Measurements from ENCODE around the gene CDK14. TPM values are rescaled to one million over a fixed set of nuclear protein-coding genes. Genes with fewer than 3 reads are reported as not detected.
"Not testable (repeated sequence)": the region's sequence is repeated elsewhere in the genome, so short reads cannot be mapped to it uniquely, and the experiment has no call there.

The CDK14 gene
- total RNA-seq, 5 donors from 2014 or later (not counting 1 experiment from before 2014, with no cell fraction given) = 0.86 to 6.6 (median 1.6) TPM

DNA sequence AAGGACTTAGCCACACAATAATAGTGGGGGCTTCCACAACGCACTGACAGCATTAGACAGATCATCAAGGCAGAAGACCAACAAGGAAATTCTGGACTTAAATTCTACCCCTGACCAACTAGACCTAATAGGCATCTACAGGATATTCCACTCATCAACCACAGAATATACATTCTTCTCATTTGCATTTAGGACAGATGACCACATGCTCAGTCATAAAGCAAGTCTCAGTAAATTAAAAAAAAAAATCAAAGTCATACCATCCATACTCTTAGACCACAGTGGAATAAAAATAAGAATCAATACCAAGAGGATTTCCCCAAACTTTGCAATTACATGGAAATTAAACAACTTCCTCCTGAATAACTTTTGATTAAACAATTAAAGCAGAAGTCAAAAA lies 155.9 kb downstream of the CDK14 start:
- WGBS (ENCODE audit: insufficient coverage) = 71% methylated on average over 1 of the region's 1 CpG
- Mint-ChIP-seq H3K36me3 (no peaks in the 10 kb centered on the region), H3K27ac (no peak overlapping the region), H3K4me3 (no peak overlapping the region), H3K9me3 (no peaks in the 10 kb centered on the region), H3K4me1 (no peaks in the 10 kb centered on the region), H3K27me3 (no peaks in the 10 kb centered on the region)
- POLR2A ChIA-PET = no interaction called here
- H3K27me3 ChIP-seq (replicated peaks in 1 of 2; ENCODE audit: control insufficient read depth in 2 of 2, extremely low read depth in 1 of 2, insufficient read depth in 2 of 2, low read length in 1 of 2) = no peaks in the 10 kb centered on the region
- ATAC-seq (replicated peaks in 1 of 4) = no peak
- DNase-seq = no peak
- CTCF ChIA-PET = no interaction called here
- no peaks in the 10 kb centered on the region for H3K9me3 ChIP-seq
- no peaks in the 10 kb centered on the region for H3K36me3 ChIP-seq (ENCODE audit: control insufficient read depth in 2 of 2, extremely low read depth in 1 of 2, insufficient read depth in 1 of 2, low read length in 1 of 2)
- no peak overlapping the region for H3K27ac ChIP-seq (ENCODE audit: low read length)
- no peak overlapping the region for H3K4me3 ChIP-seq (ENCODE audit: control insufficient read depth in 1 of 2, extremely low read depth in 1 of 2, low read length in 1 of 2)
- H3K4me1 ChIP-seq (ENCODE audit: control insufficient read depth in 1 of 2, extremely low read depth in 1 of 2, insufficient read depth in 2 of 2, low read length in 2 of 2) = no peaks in the 10 kb centered on the region

DNA sequence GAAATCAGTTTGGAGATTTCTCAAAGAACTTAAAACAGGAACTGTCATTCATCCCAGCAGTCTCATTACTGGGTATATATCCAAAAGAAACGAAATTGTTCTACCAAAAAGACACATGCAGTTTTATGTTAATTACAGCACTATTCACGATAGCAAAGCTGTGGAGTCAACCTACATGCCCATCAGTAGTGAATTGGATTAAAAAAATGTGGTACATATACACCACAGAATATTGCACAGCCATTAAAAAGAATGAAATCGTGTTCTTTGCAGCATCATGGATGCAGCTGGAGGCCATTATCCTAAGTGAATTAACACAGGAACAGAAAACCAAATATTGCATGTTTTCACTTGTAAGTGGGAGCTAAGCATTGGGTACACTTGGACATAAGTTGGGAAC lies 158.9 kb downstream of the CDK14 start:
- H3K9me3 ChIP-seq = no peaks in the 10 kb centered on the region
- H3K4me1 Mint-ChIP-seq = no peaks in the 10 kb centered on the region
- DNase-seq (no peak), ATAC-seq (replicated peaks in 1 of 4) (no peak)
- no peak overlapping the region for H3K27ac ChIP-seq (ENCODE audit: low read length)
- no peaks in the 10 kb centered on the region for H3K36me3 ChIP-seq (ENCODE audit: control insufficient read depth in 2 of 2, extremely low read depth in 1 of 2, insufficient read depth in 1 of 2, low read length in 1 of 2)
- POLR2A ChIA-PET = no interaction called here
- H3K4me3 ChIP-seq (ENCODE audit: control insufficient read depth in 1 of 2, extremely low read depth in 1 of 2, low read length in 1 of 2) = no peak overlapping the region
- H3K27me3 ChIP-seq (replicated peaks in 1 of 2; ENCODE audit: control insufficient read depth in 2 of 2, extremely low read depth in 1 of 2, insufficient read depth in 2 of 2, low read length in 1 of 2) = no peaks in the 10 kb centered on the region
- WGBS (ENCODE audit: insufficient coverage) = no CpG with 5 or more reads among the region's 3 CpGs
- H3K27me3 Mint-ChIP-seq = no peaks in the 10 kb centered on the region
- no peak overlapping the region for H3K27ac Mint-ChIP-seq
- no peak overlapping the region for H3K4me3 Mint-ChIP-seq
- no peaks in the 10 kb centered on the region for H3K4me1 ChIP-seq (ENCODE audit: control insufficient read depth in 1 of 2, extremely low read depth in 1 of 2, insufficient read depth in 2 of 2, low read length in 2 of 2)
- CTCF ChIA-PET = no interaction called here
- no peaks in the 10 kb centered on the region for H3K36me3 Mint-ChIP-seq
- H3K9me3 Mint-ChIP-seq = peaks cover 0 to 2% (median 0%) of the 10 kb centered on the region in 3 donors

- Histone ChIP-seq H3K27me3 (replicated peaks in 1 of 2; ENCODE audit: control insufficient read depth in 2 of 2, extremely low read depth in 1 of 2, insufficient read depth in 2 of 2, low read length in 1 of 2) (no peaks in the 10 kb centered on the region), H3K4me1 (ENCODE audit: control insufficient read depth in 1 of 2, extremely low read depth in 1 of 2, insufficient read depth in 2 of 2, low read length in 2 of 2) (no peaks in the 10 kb centered on the region), H3K4me3 (ENCODE audit: control insufficient read depth in 1 of 2, extremely low read depth in 1 of 2, low read length in 1 of 2) (no peak overlapping the region), H3K9me3 (no peaks in the 10 kb centered on the region), H3K27ac (ENCODE audit: low read length) (no peak overlapping the region), H3K36me3 (ENCODE audit: control insufficient read depth in 2 of 2, extremely low read depth in 1 of 2, insufficient read depth in 1 of 2, low read length in 1 of 2) (no peaks in the 10 kb centered on the region)
- Mint-ChIP-seq H3K27ac (no peak overlapping the region), H3K36me3 (no peaks in the 10 kb centered on the region), H3K4me1 (no peaks in the 10 kb centered on the region), H3K9me3 (peaks cover 0 to 2% (median 0%) of the 10 kb centered on the region in 3 donors), H3K27me3 (no peaks in the 10 kb centered on the region), H3K4me3 (no peak overlapping the region)
- no CpG with 5 or more reads among the region's 1 CpG for WGBS (ENCODE audit: insufficient coverage)
- CTCF ChIA-PET = no interaction called here
- no peak for ATAC-seq (replicated peaks in 1 of 4)
- no peak for DNase-seq
- POLR2A ChIA-PET = no interaction called here
Observed at GRCh38 chr7:90756366-90756765, 160.2 kb downstream of the CDK14 start.

GRCh38 chr7:90757565-90757950 lies 161.4 kb downstream of the CDK14 start:
- H3K4me3 ChIP-seq (ENCODE audit: control insufficient read depth in 1 of 2, extremely low read depth in 1 of 2, low read length in 1 of 2); DNase-seq; H3K27me3 Mint-ChIP-seq; CTCF ChIA-PET; H3K4me1 ChIP-seq (ENCODE audit: control insufficient read depth in 1 of 2, extremely low read depth in 1 of 2, insufficient read depth in 2 of 2, low read length in 2 of 2); H3K27ac ChIP-seq (ENCODE audit: low read length); H3K36me3 ChIP-seq (ENCODE audit: control insufficient read depth in 2 of 2, extremely low read depth in 1 of 2, insufficient read depth in 1 of 2, low read length in 1 of 2); H3K9me3 ChIP-seq; H3K4me3 Mint-ChIP-seq; H3K27ac Mint-ChIP-seq; ATAC-seq (replicated peaks in 1 of 4); H3K4me1 Mint-ChIP-seq; H3K27me3 ChIP-seq (replicated peaks in 1 of 2; ENCODE audit: control insufficient read depth in 2 of 2, extremely low read depth in 1 of 2, insufficient read depth in 2 of 2, low read length in 1 of 2); H3K9me3 Mint-ChIP-seq; H3K36me3 Mint-ChIP-seq: not testable (repeated sequence)
- POLR2A ChIA-PET = interaction anchor here in 1 of 2 donors (0.6 kb wide), 1 partner anchor 563 kb away, joined by 3 read pairs; no protein-coding TSS in a partner anchor
- WGBS (ENCODE audit: insufficient coverage) = 100% methylated on average over 4 of the region's 9 CpGs

DNA sequence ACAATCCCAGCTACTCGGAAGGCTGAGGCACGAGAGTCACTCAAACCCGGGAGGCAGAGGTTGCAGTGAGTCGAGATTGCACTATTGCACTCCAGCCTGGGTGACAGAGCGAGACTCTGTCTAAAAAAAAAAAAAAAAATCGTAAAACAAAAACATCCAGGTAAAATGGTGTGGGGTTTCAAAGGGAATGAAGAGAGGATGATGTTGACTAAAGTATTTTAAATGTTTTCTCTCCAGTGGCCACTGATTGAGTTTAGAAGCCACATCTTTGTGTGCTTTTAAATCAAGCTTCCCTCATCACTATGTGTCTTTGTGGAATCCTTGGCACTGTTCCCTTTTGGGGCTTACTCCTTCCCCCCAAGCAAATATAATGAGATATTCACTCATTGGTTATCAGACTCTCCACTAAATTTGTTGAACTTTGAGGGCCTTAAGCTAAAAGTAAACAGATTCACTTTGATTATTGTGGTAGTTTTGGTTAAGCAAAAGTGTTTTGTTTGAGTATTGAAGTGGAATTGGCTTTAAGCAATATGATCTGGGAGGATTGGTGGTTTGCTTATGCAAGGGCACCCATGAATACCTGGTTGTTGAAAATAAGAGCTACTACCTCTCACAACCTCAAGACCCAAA lies 162.9 kb downstream of the CDK14 start:
- H3K4me1 ChIP-seq (ENCODE audit: control insufficient read depth in 1 of 2, extremely low read depth in 1 of 2, insufficient read depth in 2 of 2, low read length in 2 of 2) = no peaks in the 10 kb centered on the region
- Mint-ChIP-seq H3K36me3 (no peaks in the 10 kb centered on the region), H3K27me3 (no peaks in the 10 kb centered on the region), H3K9me3 (peaks cover 0 to 2% (median 0%) of the 10 kb centered on the region in 3 donors), H3K4me3 (no peak overlapping the region), H3K27ac (no peak overlapping the region), H3K4me1 (no peaks in the 10 kb centered on the region)
- no peak overlapping the region for H3K27ac ChIP-seq (ENCODE audit: low read length)
- H3K9me3 ChIP-seq = no peaks in the 10 kb centered on the region
- H3K4me3 ChIP-seq (ENCODE audit: control insufficient read depth in 1 of 2, extremely low read depth in 1 of 2, low read length in 1 of 2) = no peak overlapping the region
- H3K27me3 ChIP-seq (replicated peaks in 1 of 2; ENCODE audit: control insufficient read depth in 2 of 2, extremely low read depth in 1 of 2, insufficient read depth in 2 of 2, low read length in 1 of 2) = no peaks in the 10 kb centered on the region
- CTCF ChIA-PET = interaction anchor here in 1 of 2 donors (0.7 kb wide), 1 partner anchor 11 kb away, joined by 5 read pairs; no protein-coding TSS in a partner anchor
- DNase-seq (no peak), ATAC-seq (replicated peaks in 1 of 4) (no peak)
- H3K36me3 ChIP-seq (ENCODE audit: control insufficient read depth in 2 of 2, extremely low read depth in 1 of 2, insufficient read depth in 1 of 2, low read length in 1 of 2) = no peaks in the 10 kb centered on the region
- WGBS (ENCODE audit: insufficient coverage) = 81% methylated on average over 4 of the region's 6 CpGs
- POLR2A ChIA-PET = no interaction called here

DNA sequence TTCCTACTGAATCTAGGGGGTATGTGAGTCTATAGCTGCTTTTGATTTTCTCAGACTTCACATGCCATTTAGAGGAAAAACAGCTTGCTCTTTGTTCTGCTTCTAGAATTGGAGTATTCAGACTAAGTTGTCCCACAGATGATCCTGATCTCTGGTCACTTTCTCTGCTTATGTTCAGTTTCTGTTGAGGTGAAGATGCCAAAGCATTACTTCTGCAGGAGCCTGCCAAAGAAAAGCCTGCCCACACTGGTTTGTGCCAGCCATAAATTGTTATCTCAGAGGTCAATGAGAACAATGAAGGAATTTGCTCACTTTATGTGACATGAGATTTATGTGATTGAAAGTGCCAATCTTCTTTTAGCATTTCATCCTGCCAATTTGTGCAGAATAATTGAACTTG lies 163.6 kb downstream of the CDK14 start:
- DNase-seq (no peak), ATAC-seq (replicated peaks in 1 of 4) (no peak)
- Mint-ChIP-seq H3K9me3 (peaks cover 0 to 4% (median 2%) of the 10 kb centered on the region in 3 donors), H3K4me3 (no peak overlapping the region), H3K27me3 (no peaks in the 10 kb centered on the region), H3K27ac (no peak overlapping the region), H3K36me3 (no peaks in the 10 kb centered on the region), H3K4me1 (no peaks in the 10 kb centered on the region)
- H3K4me3 ChIP-seq (ENCODE audit: control insufficient read depth in 1 of 2, extremely low read depth in 1 of 2, low read length in 1 of 2) = no peak overlapping the region
- H3K27ac ChIP-seq (ENCODE audit: low read length) = no peak overlapping the region
- H3K4me1 ChIP-seq (ENCODE audit: control insufficient read depth in 1 of 2, extremely low read depth in 1 of 2, insufficient read depth in 2 of 2, low read length in 2 of 2) = no peaks in the 10 kb centered on the region
- H3K9me3 ChIP-seq = no peaks in the 10 kb centered on the region
- H3K36me3 ChIP-seq (ENCODE audit: control insufficient read depth in 2 of 2, extremely low read depth in 1 of 2, insufficient read depth in 1 of 2, low read length in 1 of 2) = no peaks in the 10 kb centered on the region
- no peaks in the 10 kb centered on the region for H3K27me3 ChIP-seq (replicated peaks in 1 of 2; ENCODE audit: control insufficient read depth in 2 of 2, extremely low read depth in 1 of 2, insufficient read depth in 2 of 2, low read length in 1 of 2)
- CTCF ChIA-PET = no interaction called here
- POLR2A ChIA-PET = no interaction called here

DNA sequence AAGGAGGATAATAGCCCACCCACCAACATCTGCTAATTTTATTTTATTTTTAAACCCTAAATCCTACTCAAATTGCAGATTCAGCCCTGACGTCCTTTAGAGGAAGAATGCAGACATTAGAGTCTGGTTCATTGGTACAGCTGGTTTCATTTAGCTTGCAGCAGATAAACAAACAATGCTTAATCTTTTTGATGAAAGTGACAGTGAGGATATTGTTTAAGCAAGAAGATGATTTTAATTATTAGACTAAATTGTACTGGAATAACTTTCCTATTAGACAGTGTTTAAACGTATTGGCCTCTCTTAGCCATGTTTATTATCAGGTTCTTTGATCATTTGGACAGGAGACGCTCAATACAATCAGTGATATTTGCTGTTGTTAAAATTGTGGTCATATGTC lies 164.8 kb downstream of the CDK14 start:
- no peak overlapping the region for H3K4me3 Mint-ChIP-seq
- no peaks in the 10 kb centered on the region for H3K4me1 ChIP-seq (ENCODE audit: control insufficient read depth in 1 of 2, extremely low read depth in 1 of 2, insufficient read depth in 2 of 2, low read length in 2 of 2)
- no peak overlapping the region for H3K27ac ChIP-seq (ENCODE audit: low read length)
- ChIA-PET CTCF (no interaction called here), POLR2A (no interaction called here)
- H3K36me3 ChIP-seq (ENCODE audit: control insufficient read depth in 2 of 2, extremely low read depth in 1 of 2, insufficient read depth in 1 of 2, low read length in 1 of 2) = no peaks in the 10 kb centered on the region
- H3K27me3 Mint-ChIP-seq = no peaks in the 10 kb centered on the region
- H3K27ac Mint-ChIP-seq = no peak overlapping the region
- no peaks in the 10 kb centered on the region for H3K27me3 ChIP-seq (replicated peaks in 1 of 2; ENCODE audit: control insufficient read depth in 2 of 2, extremely low read depth in 1 of 2, insufficient read depth in 2 of 2, low read length in 1 of 2)
- DNase-seq (no peak), ATAC-seq (replicated peaks in 1 of 4) (no peak)
- peaks cover 0 to 4% (median 2%) of the 10 kb centered on the region in 3 donors for H3K9me3 Mint-ChIP-seq
- WGBS (ENCODE audit: insufficient coverage) = 70% methylated on average over 2 of the region's 3 CpGs
- no peaks in the 10 kb centered on the region for H3K9me3 ChIP-seq
- H3K36me3 Mint-ChIP-seq = no peaks in the 10 kb centered on the region
- H3K4me3 ChIP-seq (ENCODE audit: control insufficient read depth in 1 of 2, extremely low read depth in 1 of 2, low read length in 1 of 2) = no peak overlapping the region
- H3K4me1 Mint-ChIP-seq = no peaks in the 10 kb centered on the region
